NCI-H1694 treated with DMSO at 0.1 percent for 48 hours (cell line): ENCODE measurements around the gene FYN.
A peak's percentile ranks its signal among the peaks of the same experiment; 100 is the strongest.

Source experiments
- DNase-seq: peaks from one replicate; lab custom pipeline; 2025; lab: John Stamatoyannopoulos, UW

Gene FYN

DNA sequence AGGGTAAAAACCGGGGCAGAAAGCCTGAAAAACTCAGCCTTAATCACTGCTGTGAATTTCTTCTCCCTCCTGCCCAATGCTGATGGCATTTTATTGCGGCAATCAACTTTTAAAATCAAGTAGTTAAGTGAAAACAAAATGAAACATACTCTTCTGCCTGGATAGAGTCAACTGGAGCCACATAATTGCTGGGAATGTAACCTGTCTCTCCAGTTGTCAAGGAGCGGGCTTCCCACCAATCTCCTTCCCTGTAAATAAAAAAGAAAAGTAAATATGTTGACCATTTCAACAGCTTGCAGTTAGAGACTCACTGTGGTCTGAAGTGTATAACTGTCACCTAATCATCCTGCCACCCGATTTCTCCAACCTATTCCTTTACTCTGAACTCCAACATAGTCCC, 165.5 kb downstream of the FYN start:
- no peak for DNase-seq

DNA sequence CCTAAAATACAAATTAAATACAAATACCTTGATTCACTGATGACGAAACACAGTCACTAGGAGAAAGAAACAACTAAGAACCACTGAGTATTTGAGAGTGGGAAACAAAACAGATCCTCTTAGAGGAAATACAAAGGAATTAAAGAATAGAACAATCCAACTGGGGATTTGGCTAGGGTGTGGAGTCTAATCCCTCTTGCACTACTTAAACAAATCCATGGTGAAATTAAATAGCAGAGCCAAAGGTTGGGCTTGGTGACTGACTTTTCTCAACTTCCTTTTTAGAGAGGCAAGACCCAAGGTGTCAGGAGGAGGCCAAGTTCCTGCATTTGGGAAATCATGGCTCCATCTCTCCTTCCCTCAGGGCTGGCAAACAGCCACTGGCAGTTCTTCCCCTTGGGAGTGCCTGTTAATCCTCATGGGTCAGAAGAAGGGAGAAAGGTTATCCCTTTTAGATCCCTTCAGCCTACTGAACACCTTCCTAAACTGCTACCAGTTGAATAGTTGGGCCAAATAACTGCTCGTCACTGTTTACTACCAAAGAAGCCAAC, 166.3 kb downstream of the FYN start:
- DNase-seq = no peak

DNA sequence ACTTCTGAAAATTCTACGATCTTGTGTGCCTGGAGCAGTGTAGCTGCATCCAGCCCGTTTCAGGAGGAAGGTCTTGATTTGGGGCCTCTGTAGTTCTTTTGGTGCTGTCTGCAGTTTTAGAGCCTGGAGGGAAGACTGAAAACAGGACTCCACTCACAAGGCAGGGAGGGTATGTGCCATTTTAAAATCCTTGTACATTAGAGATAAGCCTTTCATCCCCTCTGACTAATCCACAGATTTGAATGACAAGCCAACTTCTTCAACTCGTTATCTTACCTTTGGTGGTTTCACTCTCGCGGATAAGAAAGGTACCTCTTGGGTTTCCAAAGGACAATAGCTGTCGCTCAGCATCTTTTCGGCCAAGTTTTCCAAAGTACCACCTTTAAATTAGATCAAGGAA, 169.5 kb downstream of the FYN start:
- no peak for DNase-seq

GRCh38 chr6:111702268-111702667, 171.0 kb downstream of the FYN start:
- DNase-seq = no peak

GRCh38 chr6:111701146-111701545, 172.1 kb downstream of the FYN start:
- DNase-seq = no peak

GRCh38 chr6:111700135-111700690, 173.0 kb downstream of the FYN start:
- DNase-seq = no peak

DNA sequence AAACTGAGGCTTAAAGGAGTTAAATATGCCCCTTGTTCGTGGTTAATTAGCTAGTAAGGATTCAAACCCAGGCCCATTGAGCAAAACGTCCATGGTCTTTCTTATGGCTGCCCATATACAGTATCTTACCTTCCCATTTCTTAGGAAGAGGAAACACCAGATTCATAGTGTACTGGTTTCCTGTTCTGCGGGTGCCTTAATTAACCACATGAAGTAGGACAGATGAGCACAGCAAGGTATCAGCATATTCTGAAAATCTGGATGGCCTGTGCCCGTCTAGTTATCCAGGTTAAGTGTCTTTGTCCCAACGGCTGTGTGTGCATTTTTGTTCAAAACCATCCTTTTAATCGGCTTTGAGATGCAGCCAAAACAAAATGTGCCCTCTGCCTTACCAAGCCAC, 174.1 kb downstream of the FYN start:
- no peak for DNase-seq

- no peak for DNase-seq
Measured at GRCh38 chr6:111696814-111697213, 176.4 kb downstream of the FYN start.

DNA sequence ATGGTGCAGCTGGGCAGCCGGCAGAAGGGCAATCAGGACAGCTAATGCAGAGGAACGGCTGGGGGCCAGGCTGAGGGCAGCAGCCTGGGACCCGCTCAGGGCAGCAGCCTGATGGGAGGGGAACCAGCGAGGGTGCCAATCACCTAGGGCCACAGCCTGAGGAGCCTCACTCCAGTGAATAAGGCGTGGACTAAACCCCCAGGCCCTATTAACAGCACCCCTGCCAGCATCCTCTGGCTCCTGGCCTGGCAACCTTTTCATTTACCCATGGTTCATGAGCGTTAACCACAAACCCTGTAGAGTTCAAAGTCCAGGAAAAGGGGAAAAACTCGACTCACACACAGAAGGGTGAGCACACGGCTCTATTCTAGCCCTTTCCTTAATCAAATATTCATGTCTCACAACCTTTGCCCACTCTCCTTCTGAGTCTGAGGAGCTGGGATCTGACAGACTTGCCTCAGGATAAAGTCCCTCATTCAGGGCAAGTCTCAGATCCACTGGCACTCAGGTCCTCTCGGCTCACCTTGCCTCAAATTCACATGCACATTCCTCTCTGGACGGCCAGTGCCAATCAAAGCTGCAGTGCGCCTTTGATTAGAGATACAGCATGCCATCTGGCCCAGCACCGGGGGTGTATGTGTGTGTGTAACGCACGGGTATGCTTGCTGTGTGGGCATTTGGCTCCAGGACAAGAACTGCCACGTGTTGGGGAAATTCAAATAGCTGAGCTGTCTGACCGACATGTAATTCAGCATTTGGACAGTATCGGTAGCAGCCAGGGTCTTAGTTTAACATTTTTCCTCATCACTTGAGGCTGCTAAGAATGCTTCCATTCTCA, 180.7 kb downstream of the FYN start:
- peak; percentile 52 for DNase-seq

DNA sequence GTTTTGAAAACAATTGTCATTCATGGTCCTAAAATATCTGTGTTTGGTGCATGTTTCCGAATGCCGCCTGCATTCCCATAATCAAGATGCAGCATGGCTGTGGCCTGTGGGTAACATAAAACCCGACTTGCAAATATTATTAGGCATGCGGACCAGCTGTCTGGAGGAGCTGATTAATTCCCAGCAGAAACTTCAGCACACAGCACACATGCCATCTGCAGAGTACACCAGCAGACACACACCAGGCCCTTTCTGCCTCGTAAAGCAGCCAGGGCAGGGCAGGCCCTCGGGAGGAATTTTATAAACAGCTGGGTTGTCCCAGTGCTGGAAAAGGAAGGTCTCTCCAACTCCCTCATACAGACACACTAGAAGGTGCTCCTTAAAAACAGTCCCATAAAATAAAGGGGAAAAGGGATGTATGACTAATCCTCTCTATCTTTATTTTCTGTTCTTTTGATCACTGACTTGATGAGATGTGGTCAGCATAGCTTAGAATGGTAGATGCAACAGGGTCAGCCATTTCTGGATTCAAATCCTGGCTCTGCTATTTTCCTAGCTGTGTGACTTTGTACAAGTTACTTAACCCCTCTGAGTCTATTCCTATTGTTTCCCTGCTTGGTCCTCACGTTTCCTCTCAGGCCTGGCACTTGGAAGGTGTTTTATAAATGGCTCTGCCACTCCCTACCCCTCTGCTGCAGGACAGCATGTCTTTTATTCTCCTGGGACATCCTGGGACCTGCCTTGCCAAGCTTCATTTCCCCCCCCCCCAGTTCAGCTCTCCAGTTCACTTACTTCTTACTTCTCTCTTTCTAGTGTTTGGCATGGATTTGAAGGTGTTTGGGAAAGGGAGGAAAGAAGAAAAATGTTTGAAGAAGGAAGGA, 181.7 kb downstream of the FYN start:
- DNase-seq = peak; percentile 79

DNA sequence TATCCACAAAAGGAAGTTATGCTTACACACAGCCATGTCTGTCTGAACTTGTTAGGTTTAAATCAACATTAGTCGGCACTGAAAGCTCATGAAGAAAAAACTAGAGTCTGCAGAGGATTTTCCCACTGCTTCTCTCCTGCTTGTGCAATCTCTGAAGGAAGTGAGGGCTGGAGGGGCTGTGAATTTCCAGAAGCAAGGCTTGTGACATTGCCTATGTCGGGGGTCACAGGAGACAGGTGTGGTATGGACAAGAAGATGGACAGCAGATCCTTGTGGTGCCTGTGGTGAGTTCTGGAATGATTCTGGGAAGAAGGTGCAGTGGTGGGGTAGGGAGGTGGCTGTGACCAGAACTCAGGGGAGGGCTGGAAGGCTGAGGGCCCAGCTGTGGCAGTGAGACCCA, 183.3 kb downstream of the FYN start:
- no peak for DNase-seq

DNA sequence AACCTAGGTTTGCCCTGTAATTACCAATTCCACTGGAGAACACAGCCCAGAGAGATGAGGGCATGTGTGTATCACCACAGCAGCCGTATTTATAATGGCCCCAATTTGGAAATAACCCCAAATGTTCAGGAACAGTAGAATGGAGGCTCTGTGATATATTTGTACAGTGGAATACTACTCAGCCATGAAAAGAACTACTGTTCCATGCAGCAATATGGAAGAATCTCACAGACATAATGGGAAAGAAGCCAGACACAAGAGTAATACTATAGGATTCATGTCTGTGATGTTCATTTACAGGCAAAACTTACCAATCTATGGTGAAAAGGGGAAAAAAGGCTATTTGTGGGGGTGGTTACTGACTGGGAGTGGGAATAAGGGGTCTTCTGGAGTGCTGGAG, 183.8 kb downstream of the FYN start:
- DNase-seq = no peak

DNA sequence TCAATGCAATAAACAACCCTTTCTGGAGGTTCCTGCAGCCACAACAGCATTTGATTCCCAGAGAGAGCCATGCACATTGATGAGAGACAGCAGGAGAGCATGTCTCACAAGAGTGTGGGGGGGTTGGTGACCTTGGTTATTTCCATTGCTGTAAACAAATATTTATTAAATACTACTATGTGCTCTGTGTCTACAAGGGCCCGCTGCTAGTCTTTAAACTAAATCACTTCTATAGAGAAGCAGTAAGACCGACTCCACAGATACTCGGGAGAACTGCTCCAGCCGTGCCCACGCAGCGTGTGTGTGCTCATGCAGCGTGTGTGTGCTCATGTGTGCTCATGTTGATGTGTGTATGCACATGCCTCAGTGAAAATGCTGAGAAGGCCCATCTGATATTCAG, 184.9 kb downstream of the FYN start:
- no peak for DNase-seq

DNA sequence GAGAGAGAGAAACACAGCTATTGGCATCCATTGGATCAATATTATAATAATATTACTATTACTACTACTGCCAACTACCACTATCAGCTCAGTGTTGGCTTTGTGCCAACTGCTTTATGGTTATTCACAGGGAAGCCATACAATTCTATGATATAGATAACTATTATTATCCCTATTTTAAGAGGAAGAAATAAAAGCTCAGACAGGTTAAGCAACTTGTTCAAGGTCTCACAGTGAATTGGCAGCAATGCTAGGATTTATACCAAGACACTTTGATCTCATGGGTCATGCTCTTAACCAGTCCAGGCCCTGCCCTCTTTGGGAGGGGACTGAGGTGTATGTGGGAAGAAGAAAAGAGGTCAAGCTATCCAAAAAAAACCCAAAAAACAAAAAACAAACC, 185.6 kb downstream of the FYN start:
- DNase-seq = no peak

GRCh38 chr6:111686932-111687266, 186.4 kb downstream of the FYN start:
- DNase-seq = no peak

DNA sequence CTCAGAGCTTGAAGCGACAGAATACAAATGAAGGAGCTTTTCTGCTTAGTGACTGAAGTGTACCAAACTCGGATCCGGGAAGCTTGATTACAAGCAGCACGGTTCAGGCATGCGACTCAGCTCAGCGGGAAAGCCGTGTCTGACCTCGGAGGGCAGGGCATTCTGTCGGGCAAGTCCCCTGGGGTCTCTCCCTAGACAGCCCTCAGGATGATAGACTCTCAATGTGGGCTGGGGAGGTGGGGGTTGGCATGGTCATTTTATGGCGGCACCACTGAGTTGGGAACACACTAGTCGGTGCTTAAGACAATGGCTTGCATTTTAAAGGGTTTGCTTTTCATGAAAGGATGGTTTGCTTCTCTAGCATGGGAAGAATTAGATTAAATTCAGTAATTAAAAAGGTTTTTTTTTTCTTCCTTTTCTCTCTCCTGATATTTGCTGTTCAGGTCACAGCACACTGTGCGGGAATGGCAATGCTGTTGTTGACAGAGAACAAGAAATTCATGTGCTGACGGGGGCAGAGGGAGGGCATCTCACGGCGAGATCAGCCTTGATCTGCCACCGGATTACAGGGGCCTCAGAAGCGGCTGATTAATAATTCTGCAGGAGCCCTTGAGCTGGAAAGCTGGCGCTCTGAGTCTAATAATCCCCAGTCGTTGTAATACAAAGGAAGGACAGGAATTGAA, 186.9 kb downstream of the FYN start:
- DNase-seq = no peak

DNA sequence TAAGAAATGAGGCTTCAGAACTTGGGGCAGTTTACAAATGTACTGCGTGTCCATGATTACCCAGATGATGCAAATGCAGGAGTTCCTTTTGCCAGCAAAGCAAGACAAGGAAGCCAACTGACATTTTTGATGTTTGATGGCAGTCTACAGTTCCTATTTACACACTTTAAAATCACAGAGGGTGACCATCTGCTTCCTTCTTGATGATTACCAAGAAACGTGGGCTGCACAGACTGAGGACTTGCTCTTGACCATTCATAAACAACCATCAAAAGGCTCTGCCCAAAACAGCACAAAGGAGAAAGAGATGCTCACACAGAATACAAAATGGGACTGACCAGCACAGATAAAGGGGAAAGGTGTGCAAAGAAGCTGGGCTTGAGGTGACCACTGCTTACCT, 187.7 kb downstream of the FYN start:
- no peak for DNase-seq

DNA sequence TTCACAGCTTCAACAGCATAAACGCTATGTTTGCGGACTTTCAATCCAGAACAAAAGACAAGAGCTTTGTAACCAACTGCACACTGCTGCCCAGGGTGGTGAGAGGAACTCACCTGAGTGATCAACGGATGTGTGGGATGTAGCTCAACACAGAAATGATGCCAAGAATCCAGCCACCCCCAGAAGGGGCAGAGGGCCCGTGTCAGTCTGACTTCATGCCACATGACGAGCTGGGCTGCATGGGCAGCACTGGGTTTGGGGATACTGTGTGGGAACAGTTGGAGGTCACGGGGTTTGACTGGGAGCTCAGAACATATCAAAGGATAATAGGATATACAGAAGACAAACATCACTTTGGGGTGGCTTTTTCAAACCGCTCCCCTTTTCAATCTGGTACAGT, 188.2 kb downstream of the FYN start:
- DNase-seq = no peak

DNA sequence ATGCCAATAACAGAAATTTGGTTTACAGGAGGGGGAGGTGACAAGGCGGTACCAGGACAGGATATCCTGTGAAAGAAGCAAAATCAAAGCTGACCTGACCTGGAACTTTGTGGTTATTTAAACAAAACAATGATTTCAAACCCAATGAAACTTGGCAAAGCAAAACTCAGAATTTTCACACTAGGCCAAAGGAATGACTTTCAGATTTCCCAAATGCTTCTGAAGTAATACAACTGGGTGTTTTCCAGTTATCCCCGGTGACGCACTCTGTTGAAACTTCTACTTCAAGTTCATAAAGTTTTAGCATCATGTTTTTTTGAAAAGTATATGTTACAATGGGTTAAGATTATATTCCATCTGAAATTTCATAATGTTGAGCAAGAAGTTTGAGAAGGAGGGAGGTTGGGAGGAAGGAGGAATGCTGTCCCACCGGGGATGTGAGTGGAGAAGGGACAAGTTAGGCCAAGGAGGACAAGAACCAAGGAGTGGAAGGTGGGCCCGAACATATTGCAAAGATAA, 189.4 kb downstream of the FYN start:
- DNase-seq = no peak

GRCh38 chr6:111683157-111683556, 190.1 kb downstream of the FYN start:
- no peak for DNase-seq

DNA sequence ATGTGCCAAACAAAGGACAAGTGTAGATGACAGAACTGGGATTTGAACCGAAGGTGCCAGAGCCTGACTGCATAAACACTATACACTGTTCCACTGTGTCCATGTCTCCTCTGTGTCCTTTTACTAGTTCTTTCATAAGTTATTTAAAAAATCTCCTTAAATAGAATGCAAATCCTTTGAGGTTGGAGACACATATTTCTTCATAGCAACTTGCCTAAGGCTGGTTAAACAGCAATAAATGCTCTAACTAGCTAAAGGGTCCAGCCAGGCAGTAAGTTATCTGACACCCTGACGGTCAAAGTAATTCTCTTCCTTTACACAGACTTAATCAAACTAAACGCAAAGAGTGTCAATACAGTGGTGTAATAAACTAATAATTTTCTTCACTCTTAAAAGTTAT, 191.4 kb downstream of the FYN start:
- no peak for DNase-seq
